ENCODE data around the gene TMEM88.

The TMEM88 gene

GRCh38 chr17:7833011-7833794, 21.7 kb upstream of the TMEM88 start:
- DNase-seq: no peak

DNA sequence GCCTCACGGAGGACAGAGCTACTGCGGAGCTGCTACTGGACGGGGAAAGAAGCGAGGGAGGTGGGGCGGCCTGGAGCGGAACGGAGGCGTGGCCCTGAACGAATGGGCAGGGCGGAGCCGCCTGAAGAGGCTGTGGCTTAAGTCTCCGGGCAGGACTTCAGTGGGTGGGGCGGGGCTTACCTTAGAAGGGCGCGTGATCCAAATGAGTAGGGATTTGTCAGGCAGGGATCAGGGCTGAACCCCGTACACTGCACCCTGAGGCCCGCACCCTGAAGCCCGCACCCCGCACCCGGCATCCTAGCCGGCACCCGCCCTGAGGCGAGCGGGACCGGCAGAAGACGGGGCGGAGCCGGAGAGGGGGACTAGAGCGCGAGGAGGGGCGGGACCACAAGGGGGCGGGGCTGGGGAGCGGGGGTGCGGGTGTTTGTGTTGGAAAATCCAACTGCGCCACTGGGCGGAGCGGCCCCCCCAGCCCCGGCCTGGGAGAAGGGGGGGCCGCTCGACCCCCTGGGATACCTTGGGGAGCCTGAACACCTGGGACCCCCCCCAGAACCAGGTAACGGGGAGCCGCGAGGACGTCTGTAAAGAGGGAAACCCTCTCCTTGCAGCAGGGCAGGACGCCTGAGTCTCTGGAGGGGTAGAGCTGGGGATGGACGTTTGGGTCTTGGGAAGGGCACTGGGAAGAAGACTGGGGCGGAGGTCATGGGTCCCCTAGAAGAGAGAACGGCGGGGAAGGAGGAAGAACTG, 20.9 kb upstream of the TMEM88 start, which contains the start of gene KDM6B:
Gene KDM6B (plus strand): TSS at position 423 of the 747 bp plus-strand sequence. CDS start 11,338 bp downstream, outside the sequence.
- peak; percentile 35 to 60 for DNase-seq

GRCh38 chr17:7834542-7834956, 20.3 kb upstream of the TMEM88 start:
- no peak for DNase-seq

DNA sequence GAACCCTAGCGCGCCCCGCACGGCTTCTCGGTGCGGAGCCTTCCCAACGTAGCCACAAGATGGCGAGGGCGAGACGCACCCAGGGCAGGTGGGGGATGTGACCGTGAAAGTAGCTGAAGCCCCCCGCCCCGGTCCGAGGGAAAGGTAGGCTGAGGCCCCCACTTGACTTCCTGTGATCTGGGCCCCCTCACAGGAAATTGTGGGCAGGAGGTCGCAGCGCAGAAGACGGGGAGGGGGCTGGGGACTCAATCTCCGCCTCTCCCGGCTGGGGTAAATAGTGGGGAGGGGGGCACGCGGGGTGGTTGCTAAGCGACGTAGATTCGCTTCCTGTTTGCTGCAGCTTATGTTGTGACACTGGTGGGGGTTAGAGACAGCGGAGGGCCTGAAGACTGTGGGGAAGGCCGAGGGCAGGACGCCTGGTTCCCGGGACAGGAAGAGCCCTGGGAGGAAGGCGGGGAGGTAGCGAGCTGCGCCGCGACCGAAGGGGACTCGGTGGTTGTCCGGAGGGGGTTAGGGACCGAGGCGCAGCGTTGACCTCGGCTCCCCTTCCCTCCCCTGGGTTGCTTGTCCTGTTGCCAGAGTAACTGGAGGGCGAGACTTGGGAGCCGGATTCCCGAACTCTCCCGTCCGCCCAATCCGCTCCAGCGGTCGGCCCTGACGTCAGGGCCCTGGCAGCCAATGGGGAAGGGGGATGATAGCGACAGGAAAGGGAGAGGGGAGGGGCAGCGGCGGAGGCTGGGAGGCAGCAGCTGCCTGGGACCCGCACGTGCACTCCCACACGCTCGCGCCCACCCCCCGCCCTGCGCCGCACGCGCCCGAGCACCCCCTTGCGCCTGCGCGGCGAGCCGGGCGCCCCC, 19.7 kb upstream of the TMEM88 start:
- DNase-seq: peak; percentile 87 to 91

GRCh38 chr17:7835814-7836595, 18.9 kb upstream of the TMEM88 start:
- DNase-seq: peak; percentile 41 to 72

DNA sequence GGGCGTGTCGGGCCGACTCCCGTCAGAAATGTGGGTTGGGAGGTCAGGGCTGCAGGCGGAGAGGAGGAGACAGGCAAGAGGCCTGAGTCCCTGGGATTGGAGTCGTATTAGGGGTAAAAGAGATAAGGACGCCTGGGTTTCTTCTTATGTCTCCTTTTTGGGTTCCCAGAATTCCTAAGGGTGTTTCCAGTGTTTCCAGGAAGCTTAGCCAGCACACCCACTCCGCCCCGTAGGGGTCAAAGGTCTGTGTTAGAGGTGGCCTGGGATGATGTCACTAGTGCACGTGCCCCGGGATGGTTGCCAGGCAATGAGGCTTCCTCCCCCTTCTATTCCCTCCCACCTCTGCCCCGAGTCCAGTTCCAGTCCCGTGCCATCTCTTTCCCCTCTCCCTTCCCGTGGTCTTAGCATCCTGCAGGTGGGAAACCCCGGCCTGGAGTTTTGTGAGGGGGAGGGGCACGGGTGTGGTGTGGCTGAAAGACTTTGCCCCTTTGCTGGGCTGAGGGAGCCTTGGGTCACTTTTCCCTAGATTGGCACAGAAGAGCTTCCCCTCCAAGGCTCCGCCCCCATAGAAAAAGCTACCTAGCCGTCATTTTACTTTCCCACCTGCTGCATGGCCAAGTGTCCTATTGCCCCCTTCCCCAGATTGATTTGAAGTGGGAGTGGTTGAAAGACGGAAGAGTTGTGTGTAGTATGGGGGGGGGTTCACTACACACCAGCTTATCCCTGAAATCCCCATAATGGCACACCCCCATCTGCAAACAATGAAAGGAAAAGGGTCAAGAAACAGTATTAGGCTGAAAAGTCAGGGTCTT, 18.1 kb upstream of the TMEM88 start:
- DNase-seq: peak; percentile 84 to 89

- no peak for DNase-seq
Measured at GRCh38 chr17:7837408-7838088, 17.3 kb upstream of the TMEM88 start.

GRCh38 chr17:7838090-7839075, 16.5 kb upstream of the TMEM88 start:
- DNase-seq: peak in 1 of 2 experiments; percentile 28

- DNase-seq: no peak
Measured at GRCh38 chr17:7839190-7839875, 15.5 kb upstream of the TMEM88 start.

GRCh38 chr17:7839876-7840261, 15.0 kb upstream of the TMEM88 start:
- peak in 1 of 2 experiments; percentile 19 for DNase-seq

GRCh38 chr17:7840441-7840840, 14.4 kb upstream of the TMEM88 start:
- no peak for DNase-seq

- DNase-seq: no peak
Measured at GRCh38 chr17:7840875-7841274, 14.0 kb upstream of the TMEM88 start.

DNA sequence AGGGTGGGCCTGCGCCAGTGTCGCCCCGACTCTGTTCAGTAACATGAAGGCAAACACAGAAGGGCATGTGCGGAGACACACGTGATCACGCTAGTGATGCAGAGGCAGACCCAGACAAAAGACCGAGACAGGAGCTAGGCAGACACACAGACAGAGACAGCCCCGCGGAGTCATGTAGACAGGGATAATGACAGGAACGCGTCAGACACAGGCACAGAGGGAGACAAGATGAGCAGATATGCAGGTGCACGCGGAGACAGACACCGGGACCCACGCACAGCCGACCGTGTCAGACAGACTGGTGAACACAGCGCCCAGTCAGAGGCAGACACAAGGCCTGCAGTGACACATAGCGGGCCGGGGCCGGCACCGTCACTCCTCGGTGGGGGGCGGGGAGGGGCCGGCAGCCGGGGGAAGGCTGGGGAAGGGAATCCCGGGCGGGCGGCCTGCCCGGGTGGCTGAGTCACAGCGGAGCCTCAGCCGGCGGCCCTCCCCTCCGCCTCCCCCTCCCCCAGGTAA, 13.4 kb upstream of the TMEM88 start:
- DNase-seq: peak; percentile 17 to 37

- peak; percentile 66 to 76 for DNase-seq
Measured at GRCh38 chr17:7841915-7842379, 12.9 kb upstream of the TMEM88 start.

DNA sequence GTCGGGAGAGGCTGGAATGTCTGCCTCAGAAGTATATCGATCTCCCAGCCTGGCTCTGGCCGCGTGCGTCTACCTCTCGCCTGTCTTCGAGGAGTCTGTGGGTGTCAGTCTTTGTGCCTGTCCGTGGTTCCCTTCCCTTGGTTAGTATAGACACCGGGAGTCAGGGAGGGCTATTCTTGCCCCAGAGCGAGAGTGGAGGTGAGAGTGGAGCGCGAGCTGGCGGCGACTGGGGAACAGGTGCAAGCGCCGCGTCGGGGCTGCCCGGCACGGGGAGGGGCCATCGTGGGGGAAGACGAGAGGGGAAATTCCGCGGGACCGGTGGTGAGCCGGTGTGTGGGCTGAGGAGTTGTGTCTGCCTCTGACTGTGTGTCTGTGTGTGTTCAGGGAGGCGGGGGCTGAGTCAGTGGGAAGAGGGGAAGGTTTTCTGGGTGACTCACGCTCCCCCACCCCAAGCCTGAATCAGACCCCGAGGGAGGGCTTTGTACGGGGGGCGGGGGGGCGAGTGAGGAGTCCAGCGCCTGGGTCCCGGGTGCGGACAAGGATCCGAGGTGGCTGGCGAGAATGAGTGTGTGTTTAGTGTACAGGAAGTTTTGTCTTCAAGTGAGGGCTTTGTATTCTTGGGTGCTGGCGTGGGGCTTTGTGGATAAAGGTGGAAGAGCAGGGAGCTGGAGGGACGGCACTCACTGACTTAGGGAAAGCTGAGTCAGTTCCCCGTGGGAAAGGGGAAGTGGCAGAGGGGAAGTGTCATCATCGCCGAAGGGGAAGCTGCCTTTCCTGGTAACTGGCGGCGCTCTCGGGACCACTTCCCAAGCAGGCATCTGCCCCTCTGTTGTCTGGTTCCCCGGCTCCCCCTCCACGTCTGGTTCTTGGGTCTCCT, 12.2 kb upstream of the TMEM88 start:
- DNase-seq: peak in 1 of 2 experiments; percentile 32

- no peak for DNase-seq
Measured at GRCh38 chr17:7843257-7843535, 11.7 kb upstream of the TMEM88 start.

GRCh38 chr17:7843536-7844291, 11.2 kb upstream of the TMEM88 start:
- peak in 1 of 2 experiments; percentile 33 for DNase-seq

Data from NCI-H524 (cell line).